Measurements from ENCODE around the gene C10orf143. TPM values are rescaled to one million over a fixed set of nuclear protein-coding genes. Genes with fewer than 3 reads are reported as not detected.

Gene C10orf143
- polyA plus RNA-seq, 1 donor (not counting 4 experiments of a cell fraction or from before 2014, with no cell fraction given): 1.4 TPM

DNA sequence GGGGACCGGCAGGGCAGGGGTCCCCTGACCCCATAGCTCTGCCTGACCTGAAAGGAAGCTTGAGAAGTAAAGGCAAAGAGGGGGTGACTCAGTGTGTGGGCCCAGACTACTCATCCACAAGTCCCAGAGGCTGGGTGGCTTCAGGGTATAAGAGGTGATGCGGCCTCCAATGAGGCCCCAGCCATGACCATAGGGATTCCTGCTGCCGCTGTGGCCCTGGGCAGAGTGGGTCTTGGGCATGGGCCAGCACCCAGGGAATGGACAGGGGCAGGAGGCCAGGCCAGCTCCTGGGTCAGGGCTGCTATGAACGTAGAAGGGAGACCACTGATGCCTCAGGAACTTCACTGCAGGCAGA lies 82.2 kb downstream of the C10orf143 start:
- peaks cover 4% of the 10 kb centered on the region for H3K9me3 ChIP-seq (ENCODE audit: control insufficient read depth, low read depth, low read length)
- H4K20me1 ChIP-seq (ENCODE audit: control insufficient read depth, extremely low read depth, insufficient read depth, low read length): no peaks in the 10 kb centered on the region
- no peak overlapping the region for H3K4me2 ChIP-seq (ENCODE audit: control insufficient read depth, extremely low read depth, insufficient read depth, low read depth, low read length)
- H3K9ac ChIP-seq (ENCODE audit: control insufficient read depth, extremely low read depth, insufficient read depth, low read length): no peak overlapping the region
- no peaks in the 10 kb centered on the region for H3K4me1 ChIP-seq (ENCODE audit: control insufficient read depth, extremely low read depth, insufficient read depth, low read length)
- no peaks in the 10 kb centered on the region for H3K27me3 ChIP-seq (ENCODE audit: control insufficient read depth, extremely low read depth, insufficient read depth, low read length)
- no peak for FAIRE-seq
- H3K27ac ChIP-seq (ENCODE audit: control insufficient read depth, insufficient read depth, low read length): no peak overlapping the region
- H3K79me2 ChIP-seq (ENCODE audit: control insufficient read depth, insufficient read depth, low read length): no peaks in the 10 kb centered on the region
- H3K4me3 ChIP-seq (ENCODE audit: control insufficient read depth in 2 of 3, extremely low read depth in 1 of 3, insufficient read depth in 2 of 3, low read depth in 1 of 3, low read length in 3 of 3): no peak overlapping the region
- DNase-seq (ENCODE audit: low read depth, low spot score): no peak
- TF ChIP-seq EZH2 (IDR thresholded peaks at IDR 0.05; ENCODE audit: low read length): no peak
- TF ChIP-seq, protein P1, sequence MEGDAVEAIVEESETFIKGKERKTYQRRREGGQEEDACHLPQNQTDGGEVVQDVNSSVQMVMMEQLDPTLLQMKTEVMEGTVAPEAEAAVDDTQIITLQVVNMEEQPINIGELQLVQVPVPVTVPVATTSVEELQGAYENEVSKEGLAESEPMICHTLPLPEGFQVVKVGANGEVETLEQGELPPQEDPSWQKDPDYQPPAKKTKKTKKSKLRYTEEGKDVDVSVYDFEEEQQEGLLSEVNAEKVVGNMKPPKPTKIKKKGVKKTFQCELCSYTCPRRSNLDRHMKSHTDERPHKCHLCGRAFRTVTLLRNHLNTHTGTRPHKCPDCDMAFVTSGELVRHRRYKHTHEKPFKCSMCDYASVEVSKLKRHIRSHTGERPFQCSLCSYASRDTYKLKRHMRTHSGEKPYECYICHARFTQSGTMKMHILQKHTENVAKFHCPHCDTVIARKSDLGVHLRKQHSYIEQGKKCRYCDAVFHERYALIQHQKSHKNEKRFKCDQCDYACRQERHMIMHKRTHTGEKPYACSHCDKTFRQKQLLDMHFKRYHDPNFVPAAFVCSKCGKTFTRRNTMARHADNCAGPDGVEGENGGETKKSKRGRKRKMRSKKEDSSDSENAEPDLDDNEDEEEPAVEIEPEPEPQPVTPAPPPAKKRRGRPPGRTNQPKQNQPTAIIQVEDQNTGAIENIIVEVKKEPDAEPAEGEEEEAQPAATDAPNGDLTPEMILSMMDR (optimal IDR thresholded peaks at IDR 0.05 in 1 of 3, IDR thresholded peaks at IDR 0.05 in 1 of 3, conservative IDR thresholded peaks at IDR 0.05 in 1 of 3; ENCODE audit: extremely low read depth in 1 of 3, insufficient read depth in 2 of 3, low read length in 3 of 3): no peak
- no peak overlapping the region for H2AFZ ChIP-seq (ENCODE audit: control insufficient read depth, low read length)
- dilution Hi-C loops (cut with MboI; ENCODE audit: extremely low pct_ligation_motif_present, low sequenced_read_pairs): no loop called here
- H3K9me1 ChIP-seq (ENCODE audit: control insufficient read depth, extremely low read depth, insufficient read depth, low read length): no peaks in the 10 kb centered on the region
- H3K36me3 ChIP-seq (ENCODE audit: control insufficient read depth in 2 of 2, extremely low read depth in 1 of 2, insufficient read depth in 2 of 2, low read length in 2 of 2): no peaks in the 10 kb centered on the region

DNA sequence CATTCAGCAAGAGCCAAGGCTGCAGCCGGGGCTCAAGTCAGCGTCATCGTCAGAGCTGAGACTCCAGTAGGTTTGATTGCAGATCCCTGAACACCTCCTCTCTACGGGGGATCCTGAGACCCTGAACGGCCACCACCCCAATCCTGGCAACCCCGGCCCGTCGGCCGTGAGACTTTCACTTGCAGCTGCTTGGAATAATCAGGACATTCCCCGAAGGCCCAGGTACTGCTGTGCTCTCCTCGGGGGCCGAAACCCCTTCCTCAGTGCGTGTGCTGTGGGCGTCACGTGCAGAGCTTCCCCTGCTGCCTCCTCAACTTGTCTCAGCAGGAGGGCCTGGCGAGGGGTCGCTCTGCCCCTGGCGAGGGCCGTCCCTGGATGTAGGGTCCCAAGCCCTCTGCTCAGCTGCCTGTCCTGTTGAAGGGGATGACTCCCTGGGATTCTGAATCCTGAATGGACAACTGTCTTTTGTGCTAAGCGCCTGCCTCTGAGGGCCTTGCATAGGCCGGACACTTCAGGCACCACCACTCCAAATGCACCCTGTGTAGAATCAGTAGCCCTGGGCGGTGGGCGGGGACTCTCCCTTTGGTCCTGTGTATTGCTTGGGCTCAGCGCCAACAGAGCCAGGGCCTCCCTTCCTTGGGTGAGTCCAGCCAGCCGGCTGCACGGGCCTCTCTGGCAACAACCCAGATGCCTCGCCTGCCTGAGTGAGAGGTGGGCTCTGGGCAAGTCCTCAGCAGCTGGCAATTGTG lies 82.7 kb downstream of the C10orf143 start:
- FAIRE-seq (no peak), DNase-seq (ENCODE audit: low read depth, low spot score) (no peak)
- H2AFZ ChIP-seq (ENCODE audit: control insufficient read depth, low read length): no peak overlapping the region
- peaks cover 5% of the 10 kb centered on the region for H3K9me3 ChIP-seq (ENCODE audit: control insufficient read depth, low read depth, low read length)
- no peak overlapping the region for H3K4me2 ChIP-seq (ENCODE audit: control insufficient read depth, extremely low read depth, insufficient read depth, low read depth, low read length)
- H3K27me3 ChIP-seq (ENCODE audit: control insufficient read depth, extremely low read depth, insufficient read depth, low read length): no peaks in the 10 kb centered on the region
- no peaks in the 10 kb centered on the region for H3K79me2 ChIP-seq (ENCODE audit: control insufficient read depth, insufficient read depth, low read length)
- no peak for TF ChIP-seq EZH2 (IDR thresholded peaks at IDR 0.05; ENCODE audit: low read length)
- TF ChIP-seq, protein P1 (optimal IDR thresholded peaks at IDR 0.05 in 1 of 3, IDR thresholded peaks at IDR 0.05 in 1 of 3, conservative IDR thresholded peaks at IDR 0.05 in 1 of 3; ENCODE audit: extremely low read depth in 1 of 3, insufficient read depth in 2 of 3, low read length in 3 of 3): no peak
- no peak overlapping the region for H3K4me3 ChIP-seq (ENCODE audit: control insufficient read depth in 2 of 3, extremely low read depth in 1 of 3, insufficient read depth in 2 of 3, low read depth in 1 of 3, low read length in 3 of 3)
- H4K20me1 ChIP-seq (ENCODE audit: control insufficient read depth, extremely low read depth, insufficient read depth, low read length): no peaks in the 10 kb centered on the region
- H3K27ac ChIP-seq (ENCODE audit: control insufficient read depth, insufficient read depth, low read length): no peak overlapping the region
- H3K4me1 ChIP-seq (ENCODE audit: control insufficient read depth, extremely low read depth, insufficient read depth, low read length): no peaks in the 10 kb centered on the region
- dilution Hi-C loops (cut with MboI; ENCODE audit: extremely low pct_ligation_motif_present, low sequenced_read_pairs): no loop called here
- no peaks in the 10 kb centered on the region for H3K36me3 ChIP-seq (ENCODE audit: control insufficient read depth in 2 of 2, extremely low read depth in 1 of 2, insufficient read depth in 2 of 2, low read length in 2 of 2)
- no peaks in the 10 kb centered on the region for H3K9me1 ChIP-seq (ENCODE audit: control insufficient read depth, extremely low read depth, insufficient read depth, low read length)
- no peak overlapping the region for H3K9ac ChIP-seq (ENCODE audit: control insufficient read depth, extremely low read depth, insufficient read depth, low read length)
